Activated CD8-positive, alpha-beta memory T cell treated with anti-CD3 and anti-CD28 coated beads for 24 hours (primary cell): Measurements from ENCODE around the gene TIMM23.
"Not testable (repeated sequence)": the region's sequence is repeated elsewhere in the genome, so short reads cannot be mapped to it uniquely, and the experiment has no call there.

Experiments used
- DNase-seq: peaks from one replicate; pipeline ENCODE4 v3.0.0-alpha.2; 2020

The TIMM23 gene

DNA sequence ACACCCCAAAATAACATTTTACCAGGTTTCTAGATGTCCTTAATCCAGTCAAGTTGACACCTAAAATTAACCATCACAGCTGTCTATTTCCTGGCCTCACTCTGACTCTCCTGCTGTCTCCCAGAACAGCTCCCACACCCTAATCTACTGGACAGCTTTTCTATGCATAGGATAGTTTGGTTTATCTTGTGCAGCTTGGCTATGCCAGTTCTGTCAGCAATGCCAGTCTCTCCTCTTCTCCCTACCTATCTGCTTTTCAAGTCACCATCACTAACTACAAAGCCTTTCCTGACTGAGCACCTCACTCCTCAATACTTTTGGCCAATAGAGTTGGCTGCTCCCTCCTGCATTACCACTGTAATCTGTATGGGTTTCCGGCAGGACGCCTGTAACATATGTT is 53.1 kb downstream of the TIMM23 start:
- no peak for DNase-seq

DNA sequence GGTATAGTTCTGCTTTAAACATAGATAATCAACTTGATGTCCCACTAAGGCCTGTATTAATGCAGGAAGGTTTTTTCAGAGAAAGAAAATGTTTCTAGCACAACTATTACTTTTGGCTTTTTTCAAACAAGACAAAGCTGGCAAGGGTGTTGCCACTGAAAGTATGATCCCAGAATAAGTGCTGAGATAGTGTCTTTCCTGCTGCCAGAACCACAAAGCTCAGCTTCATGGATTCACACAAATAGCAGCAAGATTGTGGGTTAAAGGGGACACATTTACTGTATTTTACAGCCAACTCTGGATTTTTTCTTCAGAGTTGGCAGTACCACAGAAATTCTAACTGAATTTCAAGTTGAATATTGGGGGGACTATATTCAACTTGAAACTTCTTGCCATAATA is 53.8 kb downstream of the TIMM23 start:
- no peak for DNase-seq

DNA sequence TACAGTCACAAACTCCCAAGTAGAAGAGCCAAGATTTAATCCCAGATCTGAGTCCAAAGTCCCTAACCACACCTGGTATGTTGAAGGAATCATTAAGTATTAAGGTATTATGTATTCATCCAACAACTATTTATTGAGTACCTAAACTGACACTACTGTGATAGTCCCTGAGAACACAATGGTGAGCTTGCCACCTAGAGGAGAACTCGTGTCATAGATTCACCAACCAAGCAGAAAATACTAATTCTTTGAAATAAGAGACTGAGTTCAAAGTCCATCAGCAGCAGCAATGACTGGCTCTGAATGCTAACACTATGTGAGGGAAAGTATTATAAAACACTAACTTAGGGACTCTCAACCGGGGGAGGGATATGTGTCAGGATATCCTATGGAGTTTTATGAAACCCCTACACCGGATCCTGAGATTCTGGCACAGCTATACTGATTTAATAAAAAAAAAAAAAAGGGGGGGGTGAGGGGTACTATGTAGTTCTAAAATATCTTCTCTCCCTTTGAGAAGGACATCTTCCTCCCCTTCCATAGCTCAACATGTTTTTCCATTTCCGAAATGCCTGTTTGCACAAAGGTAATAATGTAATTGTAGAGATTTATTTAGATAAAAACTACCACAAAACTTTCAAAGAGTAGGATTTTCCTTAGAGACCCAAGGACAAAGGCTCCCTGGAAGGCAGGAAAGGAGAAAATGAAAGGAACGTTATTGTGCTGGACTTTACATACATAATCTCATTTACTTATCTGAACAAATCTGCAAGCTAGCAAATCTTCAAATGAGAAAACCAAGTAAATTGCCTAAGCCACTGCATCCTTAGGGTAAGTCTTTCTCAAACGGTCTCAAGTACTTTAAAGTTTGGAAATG is 56.5 kb downstream of the TIMM23 start:
- DNase-seq = no peak

DNA sequence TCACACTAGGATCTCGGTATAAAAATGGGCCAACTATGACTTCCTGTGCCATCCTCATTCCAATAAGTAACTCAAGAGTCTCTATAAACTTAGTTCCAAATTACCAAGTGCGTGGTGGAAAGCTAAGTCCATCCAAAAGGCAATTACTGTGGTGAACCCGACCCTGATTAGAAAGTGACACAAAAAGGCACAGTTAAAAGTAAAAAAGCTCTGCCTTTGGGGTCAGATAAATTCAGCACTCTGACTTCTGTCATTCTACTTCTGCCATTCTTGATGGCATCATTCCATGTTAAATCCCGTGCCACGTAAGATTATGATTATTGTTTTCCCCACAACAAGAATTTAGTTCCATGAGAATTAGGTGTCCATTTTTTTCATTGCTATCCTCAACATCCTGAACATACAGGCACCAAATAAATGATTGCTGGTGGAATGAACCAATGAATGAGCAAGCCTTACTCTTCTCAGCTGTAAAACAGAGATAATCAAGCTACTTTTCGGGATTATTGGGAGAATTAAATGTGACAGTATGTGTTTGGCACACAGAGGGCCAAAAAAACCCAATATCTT is 57.3 kb downstream of the TIMM23 start:
- DNase-seq = no peak

DNA sequence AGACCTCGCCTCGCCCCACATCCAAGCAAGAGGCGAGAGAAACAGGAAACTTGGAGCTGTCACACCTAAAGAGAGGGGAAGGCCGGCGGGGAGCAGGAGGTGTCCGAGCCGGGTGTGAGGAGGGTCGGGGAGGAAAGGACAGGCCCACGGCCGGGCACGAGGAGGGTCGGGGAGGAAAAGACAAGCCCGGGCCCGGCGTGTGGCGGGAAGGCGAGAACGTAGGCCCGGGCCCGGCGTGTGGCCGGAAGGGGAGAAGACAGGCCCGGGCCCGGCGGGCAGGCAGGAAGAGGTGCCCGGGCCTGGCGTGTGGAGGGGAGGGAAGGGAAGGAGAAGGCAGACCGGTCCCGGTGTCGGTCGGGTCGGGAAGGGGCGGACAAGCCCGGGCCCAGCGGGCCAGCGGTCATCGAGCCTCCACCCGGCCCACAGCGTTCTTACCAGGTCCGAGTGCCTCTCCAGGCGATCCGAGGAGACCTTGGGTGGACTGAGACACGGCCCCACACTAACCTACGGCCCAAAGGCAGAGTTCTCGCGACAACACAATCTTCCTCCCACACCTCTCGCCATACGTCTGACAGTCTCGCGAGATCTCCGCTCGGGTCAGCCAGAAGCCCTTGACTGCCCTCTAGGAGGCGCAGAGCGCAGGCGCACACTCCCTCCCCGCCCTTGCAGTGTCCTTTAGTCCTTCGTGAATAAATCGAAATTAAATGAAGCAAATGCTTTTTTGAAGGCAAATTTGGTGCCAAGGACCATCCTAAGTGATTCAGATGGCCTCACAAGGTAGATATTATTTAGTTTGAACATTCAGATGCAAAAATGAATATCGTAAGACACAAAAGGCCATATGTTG is 58.0 kb downstream of the TIMM23 start, which contains the start of gene NCOA4:
NCOA4 (minus strand) TSS at position 533 of the 847 bp plus-strand sequence. CDS start 13,943 bp downstream, outside the sequence.
- peak; percentile 96 for DNase-seq

DNA sequence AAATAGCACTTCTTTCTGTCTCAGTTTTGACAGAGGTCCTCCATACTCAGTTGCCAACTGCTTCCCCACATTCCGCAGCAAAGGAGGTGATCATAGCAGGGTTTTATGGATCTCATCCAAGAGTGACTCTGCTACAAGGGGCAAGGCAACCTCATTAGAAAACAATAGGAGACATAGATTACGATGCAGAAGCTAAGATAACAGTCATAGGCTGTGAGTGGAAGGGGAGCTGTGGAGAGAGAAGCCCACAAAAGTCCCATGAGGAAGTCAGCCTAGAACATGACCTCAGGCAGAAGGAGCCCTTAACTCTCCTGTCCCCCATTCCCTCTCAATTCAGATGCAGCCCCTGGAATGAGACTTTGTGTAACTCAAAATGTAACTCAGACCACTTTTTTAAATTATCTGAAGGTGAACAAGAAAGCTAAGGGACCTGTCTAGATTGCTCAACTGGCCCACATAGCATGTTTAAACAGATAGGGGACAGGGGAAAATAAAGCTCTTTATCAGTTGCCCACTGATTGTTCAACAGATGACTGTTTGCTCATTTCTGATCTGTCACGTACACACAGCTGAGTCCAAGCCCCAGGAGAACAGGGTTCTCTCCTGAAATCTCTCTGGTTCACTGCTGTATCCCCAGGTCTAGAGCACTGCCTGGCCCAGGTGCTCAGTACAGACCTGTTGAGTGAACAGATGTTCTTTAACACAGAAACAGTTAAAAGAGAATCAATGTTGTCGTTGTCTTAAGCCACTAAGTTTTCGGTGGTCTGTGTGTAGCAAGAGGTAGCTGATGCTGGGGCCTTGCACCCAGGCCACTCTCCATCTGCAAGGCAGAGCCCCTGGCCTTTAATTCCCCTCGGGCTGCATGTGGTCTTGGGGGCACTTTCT is 59.6 kb downstream of the TIMM23 start:
- DNase-seq = peak; percentile 43

DNA sequence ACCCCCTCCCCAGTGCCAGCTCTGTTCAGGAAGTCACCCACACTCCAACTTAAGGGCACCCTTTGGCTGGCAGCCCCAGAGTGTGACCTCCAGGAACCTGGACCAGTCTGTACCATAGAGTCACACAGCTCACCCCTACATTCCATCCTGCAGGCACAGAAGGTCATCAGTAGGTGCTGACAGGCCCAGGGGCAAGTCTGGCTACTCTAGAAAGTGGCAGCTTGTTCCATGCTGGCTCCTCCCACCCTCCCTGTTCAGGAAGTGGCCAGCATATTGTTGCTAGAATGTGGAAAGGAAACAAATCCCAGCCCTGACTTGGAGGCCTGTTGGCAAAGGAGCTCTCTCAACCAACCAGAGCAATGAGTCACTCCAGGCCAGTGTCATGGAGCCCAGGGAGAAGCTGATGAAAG is 61.3 kb downstream of the TIMM23 start:
- peak; percentile 37 for DNase-seq

DNA sequence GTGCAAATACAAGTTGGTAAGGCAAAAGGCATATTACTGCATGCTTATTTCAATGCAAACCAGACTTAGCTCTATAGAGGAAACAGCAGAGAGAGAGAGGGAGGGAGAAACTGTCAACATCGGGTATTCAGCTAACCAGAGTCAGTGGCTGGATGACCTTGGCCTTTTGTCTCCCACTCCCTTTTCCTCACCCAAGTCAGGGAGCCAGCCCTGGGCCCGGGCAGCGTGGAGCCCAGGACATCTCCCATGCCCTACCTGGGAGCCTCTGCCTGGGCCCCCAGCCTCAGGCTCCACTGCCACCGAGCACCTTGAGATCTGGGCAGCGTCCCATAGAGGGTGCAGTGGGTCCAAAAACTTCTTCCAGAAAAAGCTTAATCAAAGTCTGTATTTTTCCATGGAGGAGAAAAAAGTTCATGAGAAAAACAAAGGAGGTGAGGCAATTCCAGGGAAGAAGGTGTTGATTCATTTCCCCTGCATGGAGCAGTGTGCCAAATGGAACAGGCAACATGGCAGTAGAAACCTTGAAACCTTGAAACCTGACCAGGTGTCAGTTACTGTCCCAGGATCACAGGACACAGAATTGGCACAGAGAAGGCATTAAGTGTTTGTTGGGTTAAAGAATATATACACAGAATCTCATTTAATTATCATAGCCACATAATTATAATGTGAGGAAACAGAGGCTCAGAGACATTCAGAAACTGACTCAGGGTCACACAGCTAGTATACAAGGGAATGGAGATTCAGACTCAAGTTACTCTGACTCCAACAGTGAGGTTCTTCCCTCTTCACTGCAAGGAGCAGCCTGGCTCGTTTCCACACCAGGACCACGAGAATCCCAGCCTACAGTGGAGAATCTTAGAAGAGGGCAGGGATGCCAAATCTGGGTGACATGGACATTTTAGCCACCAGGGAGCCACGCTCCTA is 63.9 kb downstream of the TIMM23 start:
- peak; percentile 17 for DNase-seq

DNA sequence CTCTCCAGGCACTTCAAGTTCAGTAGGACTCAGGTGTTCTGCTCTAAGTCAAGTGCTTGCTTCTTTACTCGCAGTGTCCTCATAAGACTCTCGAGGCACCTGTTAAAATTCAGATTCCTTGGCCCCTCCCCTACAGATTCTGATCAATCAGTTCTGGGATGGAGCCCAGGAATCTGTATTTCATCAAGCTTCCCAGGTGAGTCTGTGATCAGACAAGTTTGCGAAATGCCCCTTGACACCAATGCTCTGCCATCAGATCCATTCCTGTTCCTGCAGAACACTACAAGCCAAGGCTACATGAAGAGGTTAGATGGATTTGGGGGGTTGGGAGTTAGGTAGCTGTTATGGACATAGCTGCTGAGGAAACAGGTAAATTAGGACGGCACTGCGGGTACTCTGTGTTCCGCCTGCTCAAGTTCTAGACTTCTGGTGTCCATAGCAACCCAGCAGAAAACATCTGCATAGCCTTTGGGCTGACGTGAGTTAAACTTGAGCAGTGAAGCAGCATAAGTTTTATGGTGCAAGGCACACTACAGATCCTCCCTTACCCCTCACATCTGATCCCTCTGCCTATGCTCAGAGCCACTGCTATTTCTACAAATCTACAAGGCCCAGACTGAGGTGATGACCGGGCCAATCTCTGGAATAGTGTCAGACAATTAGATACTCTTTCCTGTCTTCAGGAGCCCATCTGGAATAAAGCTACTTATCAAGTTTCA is 65.0 kb downstream of the TIMM23 start:
- DNase-seq = peak; percentile 19

DNA sequence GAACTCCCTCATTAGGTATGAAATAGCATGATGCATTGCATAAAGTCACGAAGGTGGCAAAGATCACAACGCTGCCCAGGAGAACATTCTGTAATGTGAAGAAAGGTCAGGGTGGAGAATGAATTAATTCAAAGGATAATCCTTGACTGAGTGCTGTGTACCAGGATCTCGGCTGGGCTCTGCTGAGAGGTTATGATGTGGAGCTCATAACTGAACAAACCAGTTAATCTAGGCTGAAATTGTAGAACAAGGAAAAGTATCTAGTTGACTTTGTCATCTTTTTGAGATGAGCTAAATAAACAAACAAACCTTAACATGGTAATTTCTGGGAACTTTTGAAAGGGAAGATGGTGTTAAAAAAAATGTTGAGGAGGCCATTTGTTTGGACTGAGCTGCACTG is 67.7 kb downstream of the TIMM23 start:
- no peak for DNase-seq

DNA sequence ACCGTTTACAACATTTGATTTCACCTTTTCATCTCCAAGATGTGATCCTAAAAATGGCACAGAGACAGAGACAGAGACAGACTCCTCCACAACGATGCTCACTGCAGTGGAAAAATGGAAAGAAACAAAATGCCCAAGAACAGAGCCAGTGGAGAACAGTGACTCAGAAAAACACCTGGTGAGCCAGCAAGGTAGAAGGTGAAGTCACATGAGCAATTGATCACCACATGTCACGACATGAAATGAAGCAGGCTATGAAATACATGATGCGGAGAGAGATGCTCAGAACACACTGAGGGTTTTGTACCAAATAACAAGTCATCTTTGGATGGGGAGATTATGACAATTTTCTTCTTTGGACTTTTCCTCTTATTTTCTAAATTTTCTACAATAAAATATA is 70.2 kb downstream of the TIMM23 start:
- no peak for DNase-seq

DNA sequence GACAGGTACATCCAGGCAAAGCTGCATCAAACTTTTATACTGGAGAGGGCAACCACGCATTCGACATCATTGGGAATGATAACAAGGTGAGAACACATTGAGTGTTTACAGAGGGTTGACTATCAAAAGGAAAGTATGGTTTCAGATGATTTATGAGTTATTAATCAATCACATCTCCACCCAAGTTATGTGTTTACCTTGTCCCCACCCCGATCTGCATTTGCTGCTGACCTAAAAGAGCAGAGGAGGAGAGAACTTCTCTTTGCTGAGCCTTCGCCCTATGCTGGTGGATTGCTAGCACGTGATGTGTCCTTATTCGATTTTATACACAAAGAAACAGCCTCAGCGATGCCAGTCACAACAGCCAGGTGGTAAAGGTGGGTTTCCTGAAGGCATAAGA is 74.0 kb downstream of the TIMM23 start, which contains the start of gene MSMB:
MSMB (minus strand) TSS at position 9 of the 400 bp plus-strand sequence. CDS start 32 bp downstream, outside the sequence.
- DNase-seq = no peak

DNA sequence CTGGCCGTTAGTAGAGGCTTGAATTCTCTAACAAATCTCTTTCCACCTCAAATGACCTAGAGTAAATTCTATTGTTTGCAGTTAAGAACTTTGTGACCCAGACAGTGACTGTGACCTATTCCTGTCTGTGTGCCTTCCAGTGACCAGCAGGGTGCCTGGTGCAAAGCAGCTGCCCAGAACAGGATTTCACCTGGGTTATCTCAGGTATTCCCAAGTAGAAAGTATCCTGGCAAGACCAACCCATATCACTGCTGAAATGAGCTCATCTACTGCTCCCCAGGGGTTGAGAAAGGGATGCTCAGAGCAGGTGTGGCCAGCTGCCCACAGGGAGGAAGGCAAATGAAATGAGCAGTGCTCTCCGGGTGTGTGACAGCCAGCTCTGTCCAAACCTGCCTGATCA is 75.9 kb downstream of the TIMM23 start:
- DNase-seq = no peak

DNA sequence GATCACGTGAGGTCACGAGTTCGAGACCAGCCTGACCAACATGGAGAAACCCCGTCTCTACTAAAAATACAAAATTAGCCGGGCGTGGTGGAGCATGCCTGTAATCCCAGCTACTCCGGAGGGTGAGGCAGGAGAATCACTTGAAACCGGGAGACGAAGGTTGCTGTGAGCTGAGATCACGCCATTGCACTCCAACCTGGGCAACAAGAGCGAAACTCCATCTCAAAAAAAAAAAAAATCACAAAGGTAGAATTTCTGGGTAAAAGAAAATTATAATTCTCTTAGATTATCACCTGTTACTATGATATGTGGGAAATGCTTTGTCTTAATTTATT is 77.2 kb downstream of the TIMM23 start:
- not testable (repeated sequence) for DNase-seq

DNA sequence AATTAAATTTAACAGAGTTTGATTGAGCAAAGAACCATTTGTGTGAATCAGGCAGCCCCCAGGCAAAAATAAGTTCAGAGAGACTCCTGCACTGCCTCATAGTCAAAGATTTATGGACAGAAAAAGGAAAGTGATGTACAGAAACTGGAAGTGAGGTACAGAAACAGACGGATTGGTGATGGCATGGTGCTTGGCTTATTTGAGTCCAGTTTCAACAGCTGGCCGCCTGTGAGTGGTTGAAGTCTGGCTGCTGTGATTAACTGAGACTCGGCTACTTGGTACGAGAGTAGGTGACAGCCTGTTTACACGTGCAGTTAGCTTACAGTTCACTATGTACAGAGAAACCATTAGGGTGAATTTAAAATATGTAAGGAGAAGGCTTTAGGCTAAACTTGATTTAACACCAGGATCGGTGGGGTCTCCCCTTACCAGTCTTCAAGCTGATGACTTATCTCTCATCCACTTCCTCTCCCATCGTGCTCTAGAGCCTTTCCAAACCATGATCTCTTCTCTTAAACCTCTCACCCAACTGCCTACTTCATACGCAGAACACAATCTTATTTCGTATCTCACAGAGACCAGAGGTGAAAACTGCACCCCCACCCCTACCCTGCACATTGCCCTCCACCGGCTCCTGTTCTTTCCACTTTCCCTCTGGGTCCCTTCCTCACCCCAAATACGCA is 78.8 kb downstream of the TIMM23 start:
- no peak for DNase-seq

DNA sequence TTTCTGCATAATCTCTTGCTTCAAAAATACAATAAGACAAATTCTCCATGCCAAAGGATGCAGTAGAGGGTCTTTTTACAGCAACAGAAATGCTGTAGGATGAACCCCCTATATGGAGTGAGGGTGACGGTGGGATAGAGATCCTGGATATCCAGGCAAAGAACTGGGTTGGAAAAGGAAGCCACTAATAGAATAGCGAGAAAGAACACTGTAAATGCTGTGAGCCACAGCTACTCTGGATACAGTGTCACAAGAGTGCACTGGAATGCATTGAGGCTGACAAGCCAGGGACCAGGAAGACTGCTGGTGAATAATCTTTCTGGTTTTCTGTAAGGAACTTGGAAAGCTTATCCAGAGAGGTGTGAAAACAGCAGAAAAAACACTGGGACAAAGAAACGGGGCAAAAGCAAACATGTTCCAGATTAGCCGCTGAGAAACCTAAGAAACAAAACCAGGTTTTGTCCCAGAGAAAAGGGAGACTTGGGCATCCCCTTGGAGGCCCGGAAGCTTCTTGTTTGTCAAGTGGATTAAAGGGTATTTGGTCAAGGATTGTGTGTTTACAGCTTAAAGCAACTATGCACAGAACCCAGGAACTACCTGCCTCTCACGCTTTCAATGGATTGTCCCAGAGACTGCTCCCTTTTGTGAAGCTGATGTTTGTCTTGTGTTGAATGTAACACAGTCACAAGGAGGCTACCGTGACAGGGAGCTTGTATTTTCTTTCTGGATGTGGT is 79.9 kb downstream of the TIMM23 start:
- DNase-seq = no peak

DNA sequence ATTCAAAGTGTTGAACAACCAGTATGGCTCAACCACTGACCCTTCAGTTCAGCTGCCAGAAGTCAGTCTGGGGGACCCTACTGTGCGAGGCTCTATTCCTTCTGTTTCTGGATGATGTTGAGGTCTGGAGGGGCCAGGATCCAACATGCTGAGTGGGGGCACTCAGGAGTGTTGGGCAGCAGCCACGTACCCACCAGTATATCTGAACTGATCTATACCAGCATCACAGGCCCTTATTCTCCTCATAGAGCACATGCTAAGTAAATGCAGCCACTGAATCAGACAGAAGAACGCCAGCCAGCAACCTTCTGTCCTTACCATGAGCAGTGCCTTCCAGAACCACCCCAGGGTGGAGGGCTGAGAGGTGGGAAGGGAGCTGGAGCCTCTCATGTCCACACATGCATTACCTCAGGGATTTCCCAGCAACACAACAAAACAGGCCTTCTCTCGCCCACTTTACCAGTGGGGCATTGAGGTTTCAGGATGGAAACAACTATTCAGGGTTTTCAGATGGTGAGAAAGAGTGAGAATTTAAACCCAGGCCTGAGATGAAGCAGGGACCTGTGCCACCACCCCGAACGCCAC is 80.6 kb downstream of the TIMM23 start:
- DNase-seq = no peak
